PC-9 (cell line): ENCODE data around the gene KCNQ5. TPM values are rescaled to one million over a fixed set of nuclear protein-coding genes. Genes with fewer than 3 reads are reported as not detected.

Experiments
- BruUV-seq: library from RNA; stranded (reverse); fragments of 400-500 nt; replicated peaks from 2 replicates; lab custom pipeline; 2021; lab: Mats Ljungman, UMichigan
- CTCF ChIA-PET: fragments of 300-600 bp; sonication (Branson Sonifier 250); formaldehyde crosslinking; loops from one replicate; lab custom pipeline; 2022; ENCODE audit warnings: antibody characterized with exemption; lab: Charles Lee
- POLR2A ChIA-PET: fragments of 300-600 bp; sonication (Branson Sonifier 250); formaldehyde crosslinking; loops from one replicate; lab custom pipeline; 2022; ENCODE audit warnings: antibody characterized with exemption; ENCODE audit not compliant: unreplicated experiment; lab: Charles Lee
- DNase-seq, 2 experiments: peaks; one replicate each; pipeline versions ENCODE4 v3.0.0 to v3.0.0-alpha.2; 2015 to 2022; ENCODE audit warnings: mixed read lengths in 1 of 2
- H2AFZ ChIP-seq: fragments of 200-600 bp; sonication (generic); 2 replicates; pipeline ENCODE4 v1.8.1; 2017; ENCODE audit warnings: antibody characterized with exemption
- H3F3A ChIP-seq: fragments of 200-600 bp; sonication (generic); 2 replicates; pipeline ENCODE4 v1.8.1; 2017; ENCODE audit warnings: antibody characterized with exemption, mild to moderate bottlenecking, low read depth; ENCODE audit not compliant: insufficient read depth
- H3K27ac ChIP-seq: fragments of 200-600 bp; sonication (generic); 2 replicates; pipeline ENCODE4 v1.6.1; 2016; ENCODE audit warnings: mixed run types
- H3K27me3 ChIP-seq: fragments of 200-600 bp; sonication (generic); 2 replicates; pipeline ENCODE4 v1.6.1; 2016; ENCODE audit warnings: low read depth, mixed run types; ENCODE audit not compliant: insufficient read depth
- H3K36me3 ChIP-seq: fragments of 200-600 bp; sonication (generic); 2 replicates; pipeline ENCODE4 v1.6.1; 2016; ENCODE audit warnings: low read depth, mixed run types
- H3K4me1 ChIP-seq: fragments of 200-600 bp; sonication (generic); replicated peaks from 2 replicates; pipeline ENCODE4 v1.6.1; 2016; ENCODE audit warnings: mixed run types; ENCODE audit not compliant: insufficient read depth
- H3K4me2 ChIP-seq: fragments of 200-600 bp; sonication (generic); 2 replicates; pipeline ENCODE4 v1.6.1; 2017; ENCODE audit warnings: mixed run types
- H3K4me3 ChIP-seq: fragments of 200-600 bp; sonication (generic); 2 replicates; pipeline ENCODE4 v1.6.1; 2016; ENCODE audit warnings: mixed run types
- H3K79me2 ChIP-seq: fragments of 200-600 bp; sonication (generic); 2 replicates; pipeline ENCODE4 v1.6.1; 2017; ENCODE audit warnings: low read depth, mixed run types
- H3K9me2 ChIP-seq: fragments of 200-600 bp; sonication (generic); 2 replicates; pipeline ENCODE4 v1.8.1; 2017; ENCODE audit warnings: mild to moderate bottlenecking; ENCODE audit not compliant: insufficient read depth
- H3K9me3 ChIP-seq: fragments of 200-600 bp; sonication (generic); 2 replicates; pipeline ENCODE4 v1.8.1; 2016; ENCODE audit warnings: low read depth; ENCODE audit not compliant: insufficient read depth
- H4K20me1 ChIP-seq: fragments of 200-600 bp; sonication (generic); 2 replicates; pipeline ENCODE4 v1.8.1; 2017; ENCODE audit not compliant: insufficient read depth
- EZH2 ChIP-seq: fragments of 200-600 bp; sonication (generic); IDR thresholded peaks from 2 replicates; pipeline ENCODE4 v1.8.0; 2017; ENCODE audit warnings: antibody characterized with exemption, low read depth
- intact Hi-C: fragments of 100-400 bp; cut with micrococcal nuclease; formaldehyde crosslinking; loops from one replicate; pipeline ENCODE4 v1.10.0; 2022; ENCODE audit not compliant: unreplicated experiment
- total RNA-seq: library from RNA; stranded (reverse); gene quantifications from 2 replicates; pipeline ENCODE4 v1.2.3, GENCODE V29; 2021
- TF ChIP-seq, protein P1 (sequence below): fragments of 200-600 bp; sonication (generic); conservative IDR thresholded peaks from 2 replicates; pipeline ENCODE4 v1.6.1; 2017; ENCODE audit warnings: mixed run types, antibody characterized with exemption, mild to moderate bottlenecking, moderate library complexity

Gene KCNQ5
- total RNA-seq, 1 experiment from 2014 or later = 0.20 TPM

DNA sequence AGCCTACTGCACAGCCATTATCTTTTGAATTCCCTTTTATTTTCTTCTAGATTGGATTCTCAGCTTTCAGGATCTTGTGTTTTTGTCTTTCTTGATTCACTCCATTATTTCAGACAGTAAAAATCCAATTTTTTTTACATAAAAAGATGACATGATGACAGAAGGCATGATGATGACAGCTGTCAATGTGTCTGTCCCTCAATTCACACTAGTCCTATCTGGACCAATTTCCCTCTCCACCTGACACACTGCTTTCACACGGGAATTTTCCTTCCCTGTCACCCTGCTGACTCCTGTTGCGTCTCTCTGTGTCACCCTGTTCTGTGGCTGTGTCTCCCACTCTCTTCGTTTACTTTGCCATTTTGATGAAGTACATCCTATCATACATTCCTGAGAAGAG lies 529.9 kb downstream of the KCNQ5 start:
- Histone ChIP-seq H3K4me3 (no peak overlapping the region), H3K9me2 (no peaks in the 10 kb centered on the region), H3F3A (no peaks in the 10 kb centered on the region), H3K27me3 (no peaks in the 10 kb centered on the region), H3K27ac (no peak overlapping the region), H3K79me2 (no peaks in the 10 kb centered on the region), H3K4me1 (no peaks in the 10 kb centered on the region), H4K20me1 (no peaks in the 10 kb centered on the region), H3K4me2 (no peak overlapping the region), H2AFZ (no peak overlapping the region), H3K36me3 (no peaks in the 10 kb centered on the region), H3K9me3 (no peaks in the 10 kb centered on the region)
- BruUV-seq = no TSS peak
- ChIA-PET POLR2A (no interaction called here), CTCF (no interaction called here)
- TF ChIP-seq, protein P1, sequence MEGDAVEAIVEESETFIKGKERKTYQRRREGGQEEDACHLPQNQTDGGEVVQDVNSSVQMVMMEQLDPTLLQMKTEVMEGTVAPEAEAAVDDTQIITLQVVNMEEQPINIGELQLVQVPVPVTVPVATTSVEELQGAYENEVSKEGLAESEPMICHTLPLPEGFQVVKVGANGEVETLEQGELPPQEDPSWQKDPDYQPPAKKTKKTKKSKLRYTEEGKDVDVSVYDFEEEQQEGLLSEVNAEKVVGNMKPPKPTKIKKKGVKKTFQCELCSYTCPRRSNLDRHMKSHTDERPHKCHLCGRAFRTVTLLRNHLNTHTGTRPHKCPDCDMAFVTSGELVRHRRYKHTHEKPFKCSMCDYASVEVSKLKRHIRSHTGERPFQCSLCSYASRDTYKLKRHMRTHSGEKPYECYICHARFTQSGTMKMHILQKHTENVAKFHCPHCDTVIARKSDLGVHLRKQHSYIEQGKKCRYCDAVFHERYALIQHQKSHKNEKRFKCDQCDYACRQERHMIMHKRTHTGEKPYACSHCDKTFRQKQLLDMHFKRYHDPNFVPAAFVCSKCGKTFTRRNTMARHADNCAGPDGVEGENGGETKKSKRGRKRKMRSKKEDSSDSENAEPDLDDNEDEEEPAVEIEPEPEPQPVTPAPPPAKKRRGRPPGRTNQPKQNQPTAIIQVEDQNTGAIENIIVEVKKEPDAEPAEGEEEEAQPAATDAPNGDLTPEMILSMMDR = no peak
- no peak for TF ChIP-seq EZH2
- no peak for DNase-seq
- intact Hi-C loops = no loop called here

DNA sequence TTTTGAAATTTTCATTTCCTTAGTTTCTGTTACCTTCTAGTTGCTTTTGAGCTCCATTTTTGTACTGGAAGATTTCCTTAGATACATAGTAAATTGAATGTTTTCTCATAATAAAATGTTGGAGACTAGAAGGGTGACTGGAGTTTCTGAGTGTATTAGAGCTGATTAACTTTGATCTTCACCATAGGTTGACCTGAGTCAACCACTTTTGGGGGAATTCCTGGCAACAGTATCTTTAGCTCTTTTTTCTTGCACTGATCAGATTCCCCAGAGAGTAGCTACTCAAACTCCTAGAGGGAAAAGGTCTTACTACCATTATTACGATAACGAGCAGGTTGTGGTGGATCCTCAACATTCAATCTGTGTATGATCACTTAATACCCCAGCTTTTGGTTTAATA lies 530.7 kb downstream of the KCNQ5 start:
- Histone ChIP-seq H3K9me2 (no peaks in the 10 kb centered on the region), H3K27ac (no peak overlapping the region), H3K79me2 (no peaks in the 10 kb centered on the region), H4K20me1 (no peaks in the 10 kb centered on the region), H3K4me3 (no peak overlapping the region), H3F3A (no peaks in the 10 kb centered on the region), H2AFZ (no peak overlapping the region), H3K9me3 (no peaks in the 10 kb centered on the region), H3K27me3 (no peaks in the 10 kb centered on the region), H3K4me1 (no peaks in the 10 kb centered on the region), H3K36me3 (no peaks in the 10 kb centered on the region), H3K4me2 (no peak overlapping the region)
- intact Hi-C loops = no loop called here
- BruUV-seq = no TSS peak
- ChIA-PET POLR2A (no interaction called here), CTCF (no interaction called here)
- TF ChIP-seq EZH2 = no peak
- TF ChIP-seq, protein P1 = no peak
- no peak for DNase-seq

DNA sequence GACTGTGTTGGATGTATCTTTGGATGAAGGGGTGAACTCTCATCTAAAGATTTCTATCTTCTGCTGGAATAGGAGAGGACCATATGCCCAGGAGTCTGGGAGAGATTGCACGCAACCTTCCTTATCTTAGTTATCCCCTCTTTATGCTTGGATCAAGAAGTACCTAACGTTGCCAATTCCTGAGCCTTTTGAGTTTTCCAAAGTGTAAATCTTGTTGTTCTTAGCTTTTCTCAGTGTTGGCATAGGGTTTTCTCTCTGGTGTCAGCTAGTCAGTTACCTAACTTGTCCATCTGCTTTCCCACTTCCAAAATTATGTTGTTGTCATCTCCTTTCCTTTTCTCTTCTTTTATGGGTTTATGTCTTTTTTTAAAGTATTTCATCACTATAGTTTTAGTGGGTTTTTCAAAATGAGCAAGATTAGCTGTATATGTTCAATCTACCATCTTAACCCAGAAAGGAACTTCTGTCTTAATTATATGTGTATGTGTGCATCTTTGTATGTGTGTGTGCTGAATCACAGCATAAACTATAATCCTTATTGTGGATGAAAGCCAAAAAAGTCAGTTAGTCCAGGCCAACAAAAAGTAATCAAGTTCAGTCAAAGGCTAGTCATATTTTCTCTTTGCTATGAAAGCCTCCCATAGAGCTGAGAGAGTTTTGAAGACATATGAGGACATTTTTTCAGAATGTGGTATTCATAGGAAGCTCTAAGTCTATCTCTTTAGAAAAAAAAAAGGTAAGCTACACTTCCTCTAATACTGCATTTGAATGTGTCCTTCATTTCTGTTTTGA lies 531.3 kb downstream of the KCNQ5 start:
- Histone ChIP-seq H3F3A (no peaks in the 10 kb centered on the region), H3K4me1 (no peaks in the 10 kb centered on the region), H3K4me2 (no peak overlapping the region), H2AFZ (no peak overlapping the region), H3K9me2 (no peaks in the 10 kb centered on the region), H3K27me3 (no peaks in the 10 kb centered on the region), H4K20me1 (no peaks in the 10 kb centered on the region), H3K27ac (no peak overlapping the region), H3K79me2 (no peaks in the 10 kb centered on the region), H3K9me3 (no peaks in the 10 kb centered on the region), H3K36me3 (no peaks in the 10 kb centered on the region), H3K4me3 (no peak overlapping the region)
- intact Hi-C loops = no loop called here
- CTCF ChIA-PET = no interaction called here
- no TSS peak for BruUV-seq
- POLR2A ChIA-PET = no interaction called here
- no peak for DNase-seq
- no peak for TF ChIP-seq EZH2
- TF ChIP-seq, protein P1 = no peak
